ENCODE measurements around the gene BMP7.
"Not testable (repeated sequence)": the region's sequence is repeated elsewhere in the genome, so short reads cannot be mapped to it uniquely, and the experiment has no call there.

Gene BMP7

DNA sequence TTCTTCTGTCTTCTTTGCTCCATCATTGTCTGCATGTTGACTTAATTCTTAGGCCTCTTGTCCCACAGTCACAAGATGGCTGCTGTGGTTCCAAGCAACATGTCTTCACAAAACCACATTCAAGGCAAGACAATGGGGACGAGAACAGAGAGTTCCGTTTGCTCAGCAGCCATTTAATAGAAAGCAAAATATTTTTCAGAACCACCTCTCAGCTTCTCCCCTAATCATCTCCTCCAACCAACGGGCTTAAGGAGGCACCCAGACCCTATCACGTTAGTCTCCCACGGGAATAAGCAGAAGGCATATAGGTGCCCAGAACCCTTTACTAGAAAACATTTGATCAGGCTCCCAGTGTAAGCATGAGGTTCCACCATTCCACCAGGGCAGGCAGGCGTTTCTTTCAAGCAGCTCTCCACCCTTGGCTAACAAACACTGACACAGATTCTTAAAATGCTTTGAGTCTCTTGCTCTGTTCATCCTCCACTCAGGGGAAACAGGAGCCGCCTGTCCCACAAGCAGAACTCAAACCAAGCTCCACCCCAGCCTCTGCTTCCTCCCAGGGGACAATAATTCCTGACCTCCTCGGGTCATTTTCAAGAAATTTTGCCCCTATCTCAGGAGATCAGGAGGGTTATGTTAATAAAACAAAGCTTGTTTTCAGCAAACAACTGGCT, 19.0 kb downstream of the BMP7 start:
- H3K36me3 ChIP-seq (ENCODE audit: insufficient read depth, low read length) = peaks cover 8% of the 10 kb centered on the region
- no peak overlapping the region for H3K4me3 ChIP-seq (ENCODE audit: low read length)
- no peak overlapping the region for H2AFZ ChIP-seq (ENCODE audit: low read depth, low read length)
- H3K9me3 ChIP-seq (ENCODE audit: low read length) = no peaks in the 10 kb centered on the region
- peaks cover 10% of the 10 kb centered on the region for H3K4me1 ChIP-seq (ENCODE audit: insufficient read depth, low read length)
- no peaks in the 10 kb centered on the region for H3K27me3 ChIP-seq (ENCODE audit: insufficient read depth, low read length)

GRCh38 chr20:57245997-57246396, 20.4 kb downstream of the BMP7 start:
- peaks cover 10% of the 10 kb centered on the region for H3K36me3 ChIP-seq (ENCODE audit: insufficient read depth, low read length)
- no peaks in the 10 kb centered on the region for H3K27me3 ChIP-seq (ENCODE audit: insufficient read depth, low read length)
- H3K4me1 ChIP-seq (ENCODE audit: insufficient read depth, low read length) = peaks cover 3% of the 10 kb centered on the region
- no peak overlapping the region for H3K4me3 ChIP-seq (ENCODE audit: low read length)
- no peak overlapping the region for H2AFZ ChIP-seq (ENCODE audit: low read depth, low read length)
- H3K9me3 ChIP-seq (ENCODE audit: low read length) = peaks cover 4% of the 10 kb centered on the region

- H2AFZ ChIP-seq (ENCODE audit: low read depth, low read length) = no peak overlapping the region
- H3K27me3 ChIP-seq (ENCODE audit: insufficient read depth, low read length) = no peaks in the 10 kb centered on the region
- H3K36me3 ChIP-seq (ENCODE audit: insufficient read depth, low read length) = peaks cover 15% of the 10 kb centered on the region
- no peak overlapping the region for H3K4me3 ChIP-seq (ENCODE audit: low read length)
- H3K4me1 ChIP-seq (ENCODE audit: insufficient read depth, low read length) = no peaks in the 10 kb centered on the region
- peaks cover 4% of the 10 kb centered on the region for H3K9me3 ChIP-seq (ENCODE audit: low read length)
These were observed 21.7 kb downstream of the BMP7 start for GRCh38 chr20:57244627-57245214.

- H3K4me1 ChIP-seq (ENCODE audit: insufficient read depth, low read length) = no peaks in the 10 kb centered on the region
- H3K27me3 ChIP-seq (ENCODE audit: insufficient read depth, low read length) = no peaks in the 10 kb centered on the region
- no peak overlapping the region for H2AFZ ChIP-seq (ENCODE audit: low read depth, low read length)
- H3K4me3 ChIP-seq (ENCODE audit: low read length) = no peak overlapping the region
- peaks cover 15% of the 10 kb centered on the region for H3K36me3 ChIP-seq (ENCODE audit: insufficient read depth, low read length)
- H3K9me3 ChIP-seq (ENCODE audit: low read length) = peaks cover 6% of the 10 kb centered on the region
These were observed 22.2 kb downstream of the BMP7 start for GRCh38 chr20:57244221-57244585.

- no peaks in the 10 kb centered on the region for H3K27me3 ChIP-seq (ENCODE audit: insufficient read depth, low read length)
- H2AFZ ChIP-seq (ENCODE audit: low read depth, low read length) = no peak overlapping the region
- no peak overlapping the region for H3K4me3 ChIP-seq (ENCODE audit: low read length)
- peaks cover 8% of the 10 kb centered on the region for H3K9me3 ChIP-seq (ENCODE audit: low read length)
- peaks cover 15% of the 10 kb centered on the region for H3K36me3 ChIP-seq (ENCODE audit: insufficient read depth, low read length)
- H3K4me1 ChIP-seq (ENCODE audit: insufficient read depth, low read length) = no peaks in the 10 kb centered on the region
These were observed 22.8 kb downstream of the BMP7 start for GRCh38 chr20:57243480-57244220.

GRCh38 chr20:57242414-57242813, 24.0 kb downstream of the BMP7 start:
- H3K36me3 ChIP-seq (ENCODE audit: insufficient read depth, low read length) = peaks cover 15% of the 10 kb centered on the region
- no peaks in the 10 kb centered on the region for H3K27me3 ChIP-seq (ENCODE audit: insufficient read depth, low read length)
- no peak overlapping the region for H2AFZ ChIP-seq (ENCODE audit: low read depth, low read length)
- H3K4me1 ChIP-seq (ENCODE audit: insufficient read depth, low read length) = no peaks in the 10 kb centered on the region
- H3K4me3 ChIP-seq (ENCODE audit: low read length) = no peak overlapping the region
- peaks cover 8% of the 10 kb centered on the region for H3K9me3 ChIP-seq (ENCODE audit: low read length)

DNA sequence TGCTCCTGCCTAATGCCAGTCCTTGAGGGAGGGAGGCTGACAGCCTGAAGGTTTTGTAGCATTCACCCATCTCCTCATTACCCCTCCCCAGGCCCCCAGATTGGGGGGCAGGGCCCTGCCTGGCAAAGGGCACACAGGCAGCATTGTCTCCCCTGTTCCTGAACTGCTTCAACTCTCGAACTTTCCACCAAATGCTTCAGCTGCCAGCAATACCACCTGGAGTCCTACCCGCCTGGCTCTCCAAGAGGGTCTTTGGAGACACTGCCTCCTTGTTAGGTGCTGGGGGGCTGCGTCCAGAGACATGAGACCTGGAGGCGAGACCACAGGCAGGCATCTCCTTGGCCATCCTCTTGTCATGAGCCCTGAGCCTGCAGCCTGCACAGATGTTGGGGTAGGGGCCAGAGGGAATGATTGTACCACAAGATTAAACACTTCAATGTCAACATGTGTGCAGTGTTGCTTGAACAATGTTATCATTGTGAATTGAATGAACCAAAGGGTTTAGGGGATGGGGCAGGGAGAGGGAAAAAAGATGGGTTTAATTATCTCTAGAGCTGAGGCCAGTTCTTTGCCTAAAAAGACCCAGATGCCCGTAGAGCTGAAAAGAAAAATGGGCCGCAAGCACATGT, 25.0 kb downstream of the BMP7 start:
- no peak overlapping the region for H2AFZ ChIP-seq (ENCODE audit: low read depth, low read length)
- H3K9me3 ChIP-seq (ENCODE audit: low read length) = peaks cover 8% of the 10 kb centered on the region
- peaks cover 16% of the 10 kb centered on the region for H3K36me3 ChIP-seq (ENCODE audit: insufficient read depth, low read length)
- no peak overlapping the region for H3K4me3 ChIP-seq (ENCODE audit: low read length)
- no peaks in the 10 kb centered on the region for H3K27me3 ChIP-seq (ENCODE audit: insufficient read depth, low read length)
- no peaks in the 10 kb centered on the region for H3K4me1 ChIP-seq (ENCODE audit: insufficient read depth, low read length)

DNA sequence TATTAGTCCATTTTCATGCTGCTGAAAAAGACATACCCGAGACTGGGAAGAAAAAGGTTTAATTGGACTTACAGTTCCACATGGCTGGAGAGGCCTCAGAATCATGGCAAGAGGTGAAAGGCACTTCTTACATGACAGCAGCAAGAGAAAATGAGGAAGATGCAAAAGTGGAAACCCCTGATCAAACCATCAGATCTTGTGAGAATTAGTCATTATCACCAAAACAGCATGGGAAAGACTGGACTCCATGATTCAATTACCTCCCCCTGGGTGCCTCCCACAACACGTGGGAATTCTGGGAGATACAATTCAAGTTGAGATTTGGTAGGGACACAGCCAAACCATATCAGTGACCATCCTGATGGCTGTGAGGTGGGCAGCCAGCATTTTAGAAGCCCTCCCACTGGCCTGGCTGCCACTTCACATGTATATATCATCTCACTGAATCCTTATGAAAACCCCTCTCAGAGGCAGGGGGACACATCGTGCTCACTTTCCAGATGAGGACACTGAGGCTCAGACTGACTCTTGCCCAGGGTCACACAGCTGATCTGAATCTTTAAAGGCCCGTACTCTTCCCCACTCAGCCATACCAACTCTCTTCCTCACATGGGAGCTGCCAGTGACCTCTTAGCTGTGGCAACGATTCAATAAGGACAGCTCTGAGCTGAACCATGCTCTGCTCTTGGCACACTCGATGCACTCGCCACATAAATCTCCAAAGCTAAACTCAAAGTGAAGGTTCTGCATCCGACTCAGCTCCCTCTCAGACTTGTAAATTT, 25.7 kb downstream of the BMP7 start:
- no peak overlapping the region for H2AFZ ChIP-seq (ENCODE audit: low read depth, low read length)
- H3K4me1 ChIP-seq (ENCODE audit: insufficient read depth, low read length) = no peaks in the 10 kb centered on the region
- no peak overlapping the region for H3K4me3 ChIP-seq (ENCODE audit: low read length)
- H3K9me3 ChIP-seq (ENCODE audit: low read length) = peaks cover 8% of the 10 kb centered on the region
- peaks cover 16% of the 10 kb centered on the region for H3K36me3 ChIP-seq (ENCODE audit: insufficient read depth, low read length)
- H3K27me3 ChIP-seq (ENCODE audit: insufficient read depth, low read length) = no peaks in the 10 kb centered on the region

DNA sequence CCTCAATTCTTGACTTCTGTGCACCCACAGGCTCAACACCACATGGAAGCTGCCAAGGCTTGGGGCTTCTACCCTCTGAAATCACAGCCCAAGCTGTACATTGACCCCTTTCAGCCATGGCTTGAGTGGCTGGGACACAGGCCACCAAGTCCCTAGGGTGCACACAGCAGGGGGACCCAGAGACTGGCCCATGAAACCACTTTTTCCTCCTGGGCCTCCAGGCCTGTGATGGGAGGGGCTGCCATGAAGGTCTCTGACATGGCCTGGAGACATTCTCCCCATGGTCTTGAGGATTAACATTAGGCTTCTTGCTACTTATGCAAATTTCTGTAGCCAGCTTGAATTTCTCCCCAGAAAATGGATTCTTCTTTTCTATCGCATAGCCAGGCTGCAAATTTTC, 26.7 kb downstream of the BMP7 start:
- Histone ChIP-seq H3K36me3 (ENCODE audit: insufficient read depth, low read length) (peaks cover 24% of the 10 kb centered on the region), H3K9me3 (ENCODE audit: low read length) (peaks cover 10% of the 10 kb centered on the region)
- H3K4me1 ChIP-seq (ENCODE audit: insufficient read depth, low read length); H2AFZ ChIP-seq (ENCODE audit: low read depth, low read length); H3K4me3 ChIP-seq (ENCODE audit: low read length); H3K27me3 ChIP-seq (ENCODE audit: insufficient read depth, low read length): not testable (repeated sequence)

DNA sequence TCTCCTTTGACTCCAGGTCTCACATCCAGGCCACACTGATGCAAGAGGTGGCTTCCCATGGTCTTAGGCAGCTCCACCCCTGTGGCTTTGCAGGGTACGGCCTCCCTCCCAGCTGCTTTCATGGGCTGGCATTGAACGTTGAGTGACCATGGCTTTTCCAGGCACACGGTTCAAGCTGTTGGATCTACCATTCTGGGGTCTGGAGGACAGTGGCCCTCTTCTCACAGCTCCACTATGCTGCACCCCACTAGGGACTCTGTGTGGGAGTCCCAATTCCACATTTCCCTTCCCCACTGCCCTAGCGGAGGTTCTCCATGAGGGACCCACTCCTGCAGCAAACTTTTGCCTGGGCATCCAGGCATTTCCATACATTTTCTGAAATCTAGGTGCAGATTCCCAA, 27.1 kb downstream of the BMP7 start:
- Histone ChIP-seq H3K36me3 (ENCODE audit: insufficient read depth, low read length) (peaks cover 26% of the 10 kb centered on the region), H3K9me3 (ENCODE audit: low read length) (peaks cover 10% of the 10 kb centered on the region)

DNA sequence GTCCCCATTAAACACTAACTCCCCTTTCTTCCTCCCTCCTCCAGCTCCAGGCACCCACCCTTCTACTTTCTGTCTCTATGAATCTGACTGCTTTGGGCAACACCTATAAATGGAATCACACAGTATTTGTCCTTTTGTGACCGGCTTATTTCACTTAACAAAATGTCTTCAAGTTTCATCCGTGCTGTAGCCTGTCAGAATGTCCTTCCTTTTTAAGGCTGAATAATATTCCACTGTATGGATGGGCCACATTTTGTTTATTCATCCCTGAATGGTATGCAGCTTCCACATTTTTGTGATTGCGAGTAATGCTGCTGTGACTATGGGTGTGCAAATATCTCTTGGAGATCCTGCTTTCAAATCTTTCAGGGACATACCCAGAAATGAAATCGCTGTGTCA, 28.4 kb downstream of the BMP7 start:
- Histone ChIP-seq H3K9me3 (ENCODE audit: low read length) (peaks cover 10% of the 10 kb centered on the region), H3K4me3 (ENCODE audit: low read length) (no peak overlapping the region), H3K36me3 (ENCODE audit: insufficient read depth, low read length) (peaks cover 23% of the 10 kb centered on the region), H3K27me3 (ENCODE audit: insufficient read depth, low read length) (no peaks in the 10 kb centered on the region), H3K4me1 (ENCODE audit: insufficient read depth, low read length) (no peaks in the 10 kb centered on the region), H2AFZ (ENCODE audit: low read depth, low read length) (no peak overlapping the region)

More for the DNA sequence above, 27.1 kb downstream of the BMP7 start:
- not testable (repeated sequence) for H3K4me3 ChIP-seq (ENCODE audit: low read length); H2AFZ ChIP-seq (ENCODE audit: low read depth, low read length); H3K4me1 ChIP-seq (ENCODE audit: insufficient read depth, low read length); H3K27me3 ChIP-seq (ENCODE audit: insufficient read depth, low read length)

- H3K4me3 ChIP-seq (ENCODE audit: low read length) = no peak overlapping the region
- no peak overlapping the region for H2AFZ ChIP-seq (ENCODE audit: low read depth, low read length)
- no peaks in the 10 kb centered on the region for H3K4me1 ChIP-seq (ENCODE audit: insufficient read depth, low read length)
- peaks cover 22% of the 10 kb centered on the region for H3K36me3 ChIP-seq (ENCODE audit: insufficient read depth, low read length)
- H3K9me3 ChIP-seq (ENCODE audit: low read length) = peaks cover 10% of the 10 kb centered on the region
- H3K27me3 ChIP-seq (ENCODE audit: insufficient read depth, low read length) = no peaks in the 10 kb centered on the region
These were observed 28.9 kb downstream of the BMP7 start for GRCh38 chr20:57237585-57237953.

Data from neuron (in vitro differentiated cells).